Measurements from ENCODE around the gene ACP1.
"Not testable (repeated sequence)": the region's sequence is repeated elsewhere in the genome, so short reads cannot be mapped to it uniquely, and the experiment has no call there.

ACP1 gene

GRCh38 chr2:314561-315336, 50.0 kb downstream of the ACP1 start:
- no peak for DNase-seq

- DNase-seq = not testable (repeated sequence)
Observed at GRCh38 chr2:315925-316324, 51.2 kb downstream of the ACP1 start.

GRCh38 chr2:316381-316780, 51.6 kb downstream of the ACP1 start:
- no peak for DNase-seq

- DNase-seq = peak; percentile 77
Observed at GRCh38 chr2:317501-318424, 53.0 kb downstream of the ACP1 start.

GRCh38 chr2:319059-319600, 54.4 kb downstream of the ACP1 start:
- DNase-seq = no peak

GRCh38 chr2:320561-320960, 55.8 kb downstream of the ACP1 start:
- no peak for DNase-seq

GRCh38 chr2:322326-322725, 57.6 kb downstream of the ACP1 start:
- no peak for DNase-seq

GRCh38 chr2:323035-323434, 58.3 kb downstream of the ACP1 start:
- no peak for DNase-seq
